ENCODE results near the gene AP1M2.

DNA sequence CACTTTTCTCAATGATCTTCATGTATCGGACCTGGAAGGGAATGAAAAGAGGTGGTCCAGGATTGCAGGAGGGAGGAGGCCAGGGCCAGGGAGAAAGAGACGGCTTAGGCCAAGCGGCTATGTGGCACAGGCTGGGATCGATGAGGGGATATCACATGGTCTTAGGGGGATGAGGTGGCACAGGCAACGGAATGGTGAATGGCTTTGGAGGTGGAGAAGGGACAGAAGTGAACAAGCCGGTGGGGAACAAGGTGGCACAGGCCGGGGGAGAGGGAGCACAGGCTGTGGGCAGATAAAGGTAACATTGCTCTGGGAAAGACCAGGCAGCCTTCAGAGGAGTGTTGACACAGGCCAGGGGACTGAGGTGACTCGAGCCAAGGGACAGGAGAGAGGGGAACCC lies 12.7 kb downstream of the AP1M2 start:
- TF ChIP-seq, protein P1, sequence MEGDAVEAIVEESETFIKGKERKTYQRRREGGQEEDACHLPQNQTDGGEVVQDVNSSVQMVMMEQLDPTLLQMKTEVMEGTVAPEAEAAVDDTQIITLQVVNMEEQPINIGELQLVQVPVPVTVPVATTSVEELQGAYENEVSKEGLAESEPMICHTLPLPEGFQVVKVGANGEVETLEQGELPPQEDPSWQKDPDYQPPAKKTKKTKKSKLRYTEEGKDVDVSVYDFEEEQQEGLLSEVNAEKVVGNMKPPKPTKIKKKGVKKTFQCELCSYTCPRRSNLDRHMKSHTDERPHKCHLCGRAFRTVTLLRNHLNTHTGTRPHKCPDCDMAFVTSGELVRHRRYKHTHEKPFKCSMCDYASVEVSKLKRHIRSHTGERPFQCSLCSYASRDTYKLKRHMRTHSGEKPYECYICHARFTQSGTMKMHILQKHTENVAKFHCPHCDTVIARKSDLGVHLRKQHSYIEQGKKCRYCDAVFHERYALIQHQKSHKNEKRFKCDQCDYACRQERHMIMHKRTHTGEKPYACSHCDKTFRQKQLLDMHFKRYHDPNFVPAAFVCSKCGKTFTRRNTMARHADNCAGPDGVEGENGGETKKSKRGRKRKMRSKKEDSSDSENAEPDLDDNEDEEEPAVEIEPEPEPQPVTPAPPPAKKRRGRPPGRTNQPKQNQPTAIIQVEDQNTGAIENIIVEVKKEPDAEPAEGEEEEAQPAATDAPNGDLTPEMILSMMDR (IDR thresholded peaks at IDR 0.05; ENCODE audit: insufficient read depth, low read length, poor library complexity, severe bottlenecking), result no peak
- no peak for TF ChIP-seq EZH2phosphoT487 (conservative IDR thresholded peaks at IDR 0.05; ENCODE audit: low read length)

All from SU-DHL-6 (cell line).